ENCODE results near the gene GOLGA6L10.
"Not testable (repeated sequence)": the region's sequence is repeated elsewhere in the genome, so short reads cannot be mapped to it uniquely, and the experiment has no call there.

GOLGA6L10 gene, protein sequence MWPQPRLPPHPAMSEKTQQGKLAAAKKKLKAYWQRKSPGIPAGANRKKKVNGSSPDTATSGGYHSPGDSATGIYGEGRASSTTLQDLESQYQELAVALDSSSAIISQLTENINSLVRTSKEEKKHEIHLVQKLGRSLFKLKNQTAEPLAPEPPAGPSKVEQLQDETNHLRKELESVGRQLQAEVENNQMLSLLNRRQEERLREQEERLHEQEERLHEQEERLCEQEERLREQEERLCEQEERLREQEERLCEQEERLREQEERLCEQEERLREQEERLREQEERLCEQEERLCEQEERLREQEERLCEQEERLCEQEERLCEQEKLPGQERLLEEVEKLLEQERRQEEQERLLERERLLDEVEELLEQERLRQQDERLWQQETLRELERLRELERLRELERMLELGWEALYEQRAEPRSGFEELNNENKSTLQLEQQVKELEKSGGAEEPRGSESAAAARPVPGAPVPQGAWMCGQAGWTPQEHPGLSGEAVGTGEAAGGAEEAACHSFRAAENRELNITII

DNA sequence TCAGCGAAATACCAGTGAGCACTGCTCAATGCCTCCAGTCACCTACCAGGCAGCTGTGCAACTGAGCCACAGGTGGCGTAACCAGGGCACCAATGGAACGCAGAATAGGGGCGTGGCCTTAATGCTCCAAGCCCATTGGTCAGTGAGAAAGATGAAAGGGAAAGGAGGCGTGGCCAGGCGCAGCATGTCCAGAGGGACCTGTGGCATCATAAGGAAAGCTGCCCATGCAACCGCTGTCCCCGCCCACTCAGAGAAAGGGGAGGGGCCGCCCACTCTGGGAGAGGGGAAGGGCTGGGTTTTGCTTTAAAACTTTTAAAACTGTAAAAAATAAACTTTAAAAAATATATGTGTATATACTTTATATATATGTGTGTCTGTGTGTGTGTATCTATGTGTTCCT, at the start of gene GOLGA6L10:
TSS of gene GOLGA6L10 (minus strand) at position 101 of the 400 bp plus-strand sequence. CDS start at position 1, 100 bp downstream.
- DNase-seq = not testable (repeated sequence)

DNA sequence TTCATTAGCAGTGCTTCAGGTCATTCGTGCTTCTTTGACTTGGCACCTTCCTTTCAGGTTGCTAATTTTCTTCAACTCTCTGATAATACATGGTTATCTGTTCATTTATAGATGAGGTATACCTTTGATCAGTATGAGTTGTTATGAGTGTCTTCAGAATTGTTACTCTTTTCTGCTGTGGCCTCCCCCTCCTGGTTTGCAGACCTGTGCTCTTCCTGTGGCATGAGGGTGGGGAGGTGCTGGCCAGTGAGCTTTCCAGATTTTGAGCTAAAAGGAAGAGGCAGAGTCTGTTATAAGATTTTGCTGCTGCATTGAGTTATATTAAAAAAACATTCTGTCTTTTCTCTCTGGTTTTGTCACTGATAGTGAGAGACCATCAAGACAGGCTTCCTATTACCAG, 49.5 kb upstream of the GOLGA6L10 start:
- DNase-seq = no peak

DNA sequence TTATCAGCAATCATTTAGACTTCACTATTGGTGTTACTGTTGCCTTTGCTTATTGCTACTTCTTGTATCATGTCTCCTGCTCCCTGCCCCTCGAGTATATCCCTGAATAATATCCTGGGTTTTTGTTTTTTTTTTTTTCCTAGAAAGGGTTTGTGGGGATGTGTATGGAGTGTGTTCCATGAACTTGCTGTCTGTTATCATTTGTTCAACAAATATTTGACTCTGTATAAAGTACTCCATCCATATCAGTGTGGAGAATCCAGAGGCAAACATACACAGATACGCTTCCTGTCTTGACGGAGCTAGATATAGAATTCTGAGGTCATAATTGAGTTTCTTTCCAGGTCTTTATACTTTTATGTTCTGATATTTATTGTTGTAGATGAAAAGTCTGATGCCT, 48.5 kb upstream of the GOLGA6L10 start:
- DNase-seq = no peak

DNA sequence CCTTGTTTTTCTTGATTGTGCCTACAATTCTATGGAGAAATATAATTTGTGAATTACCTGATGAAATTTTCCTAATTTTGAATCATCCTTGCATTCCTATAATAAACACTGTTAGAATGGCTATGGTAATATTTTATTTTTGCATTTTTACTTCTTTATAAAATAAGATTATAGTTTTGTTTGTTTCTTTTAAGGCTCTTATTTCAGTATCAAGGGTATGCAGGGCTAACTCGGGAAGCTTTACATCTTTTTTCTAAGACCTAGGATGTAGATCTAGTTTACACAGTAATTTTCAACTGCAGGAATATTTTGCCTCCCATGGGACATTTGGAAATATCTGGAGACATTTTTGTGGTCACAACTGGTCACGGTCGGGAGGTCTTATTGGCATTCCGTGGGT, 46.5 kb upstream of the GOLGA6L10 start:
- DNase-seq = not testable (repeated sequence)

DNA sequence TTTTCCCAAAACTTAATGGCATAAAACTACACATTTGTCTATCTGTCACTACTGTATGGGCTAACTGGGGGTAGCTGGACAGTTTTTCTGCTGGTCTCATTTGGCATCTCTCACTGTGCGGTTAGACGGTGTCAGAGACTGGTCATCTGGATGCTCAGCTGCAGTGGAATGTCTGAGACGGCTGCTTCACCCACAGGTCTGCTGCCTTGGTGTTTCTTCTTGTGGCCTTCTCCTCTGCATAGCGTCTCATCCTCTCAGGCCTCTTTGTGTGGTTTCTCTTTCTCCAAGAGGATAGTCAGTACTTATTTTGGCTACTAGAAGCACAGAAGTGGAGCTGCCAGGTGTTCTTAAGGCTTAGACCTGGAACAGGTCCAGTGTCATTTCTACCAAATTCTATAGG, 44.4 kb upstream of the GOLGA6L10 start:
- no peak for DNase-seq

DNA sequence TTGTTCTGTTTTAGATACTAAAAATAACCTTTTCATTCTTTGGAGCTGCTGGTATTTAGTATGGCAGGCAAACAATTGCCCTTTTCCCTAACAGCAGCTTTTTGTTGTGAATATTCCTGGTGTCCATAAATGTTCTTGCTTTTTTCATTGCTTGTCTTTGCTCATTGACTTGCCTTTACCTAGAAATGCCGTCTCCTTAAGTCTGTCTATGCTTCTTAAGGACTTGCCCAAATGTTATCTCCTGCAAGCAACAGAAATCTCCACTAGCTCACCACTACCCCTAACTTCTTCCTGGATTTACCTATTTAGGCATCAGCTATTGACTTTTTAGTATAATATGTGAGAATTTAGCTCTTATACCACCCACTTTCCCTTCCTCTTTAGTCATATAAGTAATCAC, 42.8 kb upstream of the GOLGA6L10 start:
- DNase-seq = not testable (repeated sequence)

DNA sequence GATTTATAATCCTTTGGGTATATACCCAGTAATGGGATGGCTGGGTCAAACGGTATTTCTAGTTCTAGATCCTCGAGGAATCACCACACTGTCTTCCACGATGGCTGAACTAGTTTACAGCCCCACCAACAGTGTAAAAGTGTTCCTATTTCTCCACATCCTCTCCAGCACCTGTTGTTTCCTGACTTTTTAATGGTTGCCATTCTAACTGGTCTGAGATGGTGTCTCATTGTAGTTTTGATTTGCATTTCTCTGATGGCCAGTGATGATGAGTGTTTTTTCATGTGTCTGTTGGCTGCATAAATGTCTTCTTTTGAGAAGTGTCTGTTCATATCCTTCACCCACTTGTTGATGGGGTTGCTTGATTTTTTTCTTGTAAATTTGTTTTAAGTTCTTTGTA, 40.9 kb upstream of the GOLGA6L10 start:
- not testable (repeated sequence) for DNase-seq

DNA sequence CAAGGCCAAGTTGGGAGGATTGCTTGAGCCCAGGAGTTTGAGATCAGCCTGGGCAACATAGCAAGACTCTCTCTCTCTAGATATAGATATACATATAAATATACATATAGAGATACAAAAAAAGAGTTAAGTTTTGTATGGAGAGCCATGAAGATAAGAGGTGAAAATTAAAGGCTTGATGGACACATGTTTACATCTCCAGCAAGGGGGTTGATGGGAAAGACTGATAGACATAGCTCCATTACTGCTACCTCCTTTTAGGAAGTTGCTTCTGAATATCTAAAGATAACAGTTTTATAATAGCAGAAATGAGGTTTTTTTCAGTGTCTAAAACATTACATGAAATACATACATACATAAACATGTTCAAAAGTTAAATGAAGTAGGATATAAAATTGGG, 37.9 kb upstream of the GOLGA6L10 start:
- DNase-seq = not testable (repeated sequence)

DNA sequence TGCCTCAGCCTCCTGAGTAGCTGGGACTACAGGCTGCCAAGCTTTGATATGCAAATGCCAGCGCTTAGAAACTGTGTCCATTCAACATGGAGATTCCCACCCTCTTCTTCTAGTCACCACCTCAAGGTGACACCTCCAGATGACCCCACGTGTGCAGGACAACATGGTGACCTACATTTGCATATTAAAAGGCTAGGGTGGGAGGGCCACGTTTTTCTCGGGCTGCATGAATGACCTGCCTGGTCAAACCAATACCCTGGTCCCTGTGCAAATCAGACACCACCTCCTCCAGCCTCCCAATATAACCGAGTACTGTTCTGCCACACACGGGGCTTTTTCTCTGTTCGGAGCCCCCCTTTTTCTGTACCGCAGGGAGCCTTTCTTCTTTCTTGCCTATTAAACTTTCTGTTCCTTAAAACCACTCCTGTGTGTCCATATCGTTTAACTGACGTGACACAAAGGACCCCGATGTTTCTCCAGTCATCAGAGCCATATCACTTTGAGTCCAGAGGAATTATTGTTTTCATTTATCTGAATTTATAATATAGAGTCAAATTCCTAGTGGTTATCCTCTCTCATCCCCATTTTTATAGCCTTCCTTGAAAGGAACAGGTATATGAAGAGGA, 32.2 kb upstream of the GOLGA6L10 start:
- DNase-seq = not testable (repeated sequence)

DNA sequence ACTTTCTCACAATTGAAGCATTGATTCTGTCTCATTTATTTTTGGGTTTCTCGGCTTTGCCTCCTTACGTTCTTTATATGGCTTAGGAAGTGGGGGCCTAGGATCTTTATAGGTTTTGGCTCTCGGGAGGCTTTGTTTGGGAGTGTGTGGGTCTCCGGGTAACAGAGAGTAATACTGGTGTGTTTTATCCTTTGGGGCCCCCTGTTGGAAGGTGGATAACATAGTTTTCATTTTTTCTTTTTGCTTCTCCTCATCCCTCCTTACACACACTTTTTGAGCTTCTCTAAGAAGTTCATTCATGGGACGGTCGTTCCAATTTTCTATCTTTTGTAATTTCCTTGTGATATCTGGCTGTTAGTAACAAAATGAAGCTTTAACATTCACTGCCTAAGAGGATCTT, 30.3 kb upstream of the GOLGA6L10 start:
- not testable (repeated sequence) for DNase-seq

DNA sequence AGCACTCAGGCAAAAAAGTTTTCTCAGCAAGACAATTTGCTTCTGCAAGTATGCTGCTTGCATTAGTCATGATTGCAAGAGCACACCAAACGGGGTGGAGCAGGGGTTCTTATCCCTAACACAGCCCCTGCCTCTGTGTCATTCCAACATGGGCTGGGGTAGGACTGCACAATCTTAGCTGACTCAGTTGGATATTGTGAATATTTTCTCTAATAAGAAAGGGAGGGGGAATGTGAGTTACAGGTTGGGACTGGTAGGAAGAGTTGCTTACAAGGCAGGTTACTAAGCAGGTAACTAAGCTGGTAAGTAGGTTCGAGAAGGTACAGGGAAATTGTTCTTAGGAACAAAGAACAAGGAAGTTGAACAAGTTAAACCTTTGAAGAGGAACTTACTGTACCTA, 24.4 kb upstream of the GOLGA6L10 start:
- DNase-seq = not testable (repeated sequence)

DNA sequence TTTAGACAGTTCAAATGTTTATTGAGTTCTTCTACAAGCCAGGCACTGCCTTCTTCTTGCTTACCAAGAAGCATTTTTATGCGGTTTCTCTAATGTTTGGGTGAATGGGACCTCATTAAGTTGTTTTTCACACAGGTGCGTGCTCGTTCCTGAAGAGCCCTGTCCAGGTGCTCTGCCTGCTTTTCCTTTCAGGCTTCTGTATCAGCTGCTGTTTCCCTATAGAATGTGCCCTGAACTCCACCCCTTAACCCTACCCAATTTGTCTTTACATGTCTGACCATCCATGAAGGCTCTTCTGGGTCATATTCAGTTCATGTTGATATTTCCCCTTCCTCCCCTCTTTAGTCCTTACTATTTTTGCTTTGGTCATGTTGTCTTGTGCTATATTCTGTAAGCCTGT, 22.4 kb upstream of the GOLGA6L10 start:
- DNase-seq = no peak

DNA sequence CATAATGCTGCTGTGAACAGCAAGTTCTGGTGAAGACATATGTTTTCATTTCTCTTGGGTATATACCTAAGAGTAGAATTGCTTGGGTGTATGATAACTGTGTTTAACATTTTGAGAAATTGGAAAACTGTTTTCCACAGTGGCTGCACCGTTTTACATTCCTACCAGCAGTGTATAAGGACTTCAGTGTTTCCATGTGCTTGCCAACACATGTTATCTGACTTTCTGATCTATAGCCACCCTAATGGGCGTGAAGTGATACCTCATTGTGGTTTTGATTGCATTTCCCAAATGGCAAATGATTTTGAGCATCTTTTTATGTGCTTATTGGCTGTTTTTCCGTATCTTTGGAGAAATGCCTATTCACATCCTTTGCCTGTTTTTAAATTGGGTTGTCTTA, 18.5 kb upstream of the GOLGA6L10 start:
- DNase-seq = not testable (repeated sequence)

DNA sequence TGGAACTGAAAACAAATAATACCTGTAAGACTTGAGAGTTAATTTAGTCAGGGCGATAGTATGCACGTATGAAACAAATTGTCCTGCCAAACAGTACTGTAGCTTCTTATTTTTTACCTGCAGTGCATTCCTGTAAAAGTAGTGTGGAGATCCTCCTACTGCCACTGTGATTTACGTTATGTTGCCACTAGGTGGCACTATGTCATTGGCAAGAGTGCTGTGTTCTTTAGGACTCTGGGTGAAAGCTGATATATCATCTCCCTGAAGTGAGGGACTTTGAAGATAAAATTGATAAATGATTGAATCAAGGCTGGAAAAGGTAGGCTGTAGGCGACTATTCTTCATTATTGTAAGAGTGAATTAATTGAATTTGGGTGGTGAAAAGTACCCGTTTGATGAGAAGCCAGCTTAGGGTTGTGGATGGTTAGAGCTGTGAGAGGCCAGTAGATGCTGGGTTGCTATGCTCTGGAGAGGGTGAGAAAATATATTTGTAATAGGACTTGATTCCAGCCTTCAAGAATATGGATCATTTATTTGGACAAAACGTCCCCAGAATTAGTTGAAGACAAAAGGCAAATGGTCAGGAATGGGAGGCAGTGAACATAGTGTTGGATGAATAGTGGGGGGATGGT, 16.5 kb upstream of the GOLGA6L10 start:
- not testable (repeated sequence) for DNase-seq

DNA sequence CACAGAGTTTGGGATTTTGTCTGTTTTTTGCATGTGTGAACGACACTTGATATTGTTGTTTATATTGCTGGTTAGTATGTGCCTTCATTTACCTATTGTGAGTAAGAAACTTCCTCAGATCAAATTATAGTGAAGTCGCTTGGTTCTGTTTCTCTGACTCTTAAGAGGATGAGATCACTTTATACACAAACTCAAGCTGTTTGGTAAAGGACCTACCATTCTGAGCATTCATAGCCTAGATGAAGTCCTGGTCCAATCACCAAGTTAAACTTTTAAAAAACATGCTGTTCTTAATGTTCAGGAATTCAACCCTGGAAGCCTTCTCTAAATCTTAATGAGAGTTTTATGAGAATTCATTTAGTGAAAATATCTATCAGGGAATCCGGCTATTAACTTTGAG, 15.3 kb upstream of the GOLGA6L10 start:
- DNase-seq = not testable (repeated sequence)

DNA sequence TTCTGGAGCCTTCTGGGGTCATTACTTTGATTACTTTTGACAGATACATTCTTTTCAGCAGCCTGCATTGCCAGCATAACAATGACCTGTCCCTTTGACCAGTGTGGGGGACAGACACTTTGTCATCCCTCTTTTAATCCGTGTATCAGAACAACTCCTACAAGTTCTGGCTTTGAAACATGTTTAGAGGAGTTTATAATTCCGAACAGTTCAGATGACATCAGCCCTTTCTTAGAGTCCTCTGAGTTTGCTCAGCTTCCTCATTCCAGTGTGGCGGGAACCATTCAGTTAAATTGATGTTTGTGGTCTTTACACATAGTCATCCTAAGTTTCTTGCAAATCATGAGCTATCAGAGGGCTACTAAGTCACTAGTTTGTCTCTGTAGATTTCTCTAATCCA, 13.5 kb upstream of the GOLGA6L10 start:
- DNase-seq = not testable (repeated sequence)

DNA sequence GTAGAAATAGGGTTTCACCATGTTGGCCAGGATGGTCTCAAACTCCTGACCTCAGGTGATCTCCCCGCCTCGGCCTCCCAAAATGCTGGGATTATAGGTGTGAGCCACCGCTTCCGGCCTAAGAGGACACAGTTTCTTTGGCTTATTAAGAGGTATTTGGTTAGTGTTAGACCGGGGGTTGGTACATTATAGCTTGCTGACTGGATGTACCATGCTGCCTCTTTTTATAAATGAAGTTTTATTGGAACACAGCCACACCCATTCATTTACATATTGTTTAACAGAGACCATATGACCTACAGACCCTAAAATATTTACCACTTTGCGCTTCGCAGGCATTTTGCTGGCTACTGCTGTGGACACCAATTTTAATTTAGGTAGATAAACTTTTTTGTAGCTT, 11.3 kb upstream of the GOLGA6L10 start:
- DNase-seq = not testable (repeated sequence)

DNA sequence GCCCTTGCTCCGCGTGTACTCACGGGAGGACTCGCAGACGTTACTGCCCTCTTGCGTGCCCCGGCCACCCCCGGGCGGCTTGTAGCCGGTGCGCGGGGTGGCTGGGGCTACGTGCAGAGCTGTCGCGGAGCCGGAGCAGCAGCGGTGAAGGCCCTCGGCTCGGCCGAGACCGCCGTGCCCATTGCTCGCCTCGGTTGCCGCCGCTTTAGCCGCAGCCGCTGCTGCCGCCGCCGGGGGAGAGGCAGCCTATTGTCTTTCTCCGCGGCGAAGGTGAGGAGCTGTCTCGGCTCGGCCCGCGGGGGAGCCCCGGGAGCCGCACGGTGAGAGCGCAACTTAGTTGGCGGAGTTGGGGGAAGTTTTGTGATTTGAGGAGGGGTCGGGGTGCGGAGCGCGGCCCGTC, 5.8 kb upstream of the GOLGA6L10 start:
- not testable (repeated sequence) for DNase-seq

DNA sequence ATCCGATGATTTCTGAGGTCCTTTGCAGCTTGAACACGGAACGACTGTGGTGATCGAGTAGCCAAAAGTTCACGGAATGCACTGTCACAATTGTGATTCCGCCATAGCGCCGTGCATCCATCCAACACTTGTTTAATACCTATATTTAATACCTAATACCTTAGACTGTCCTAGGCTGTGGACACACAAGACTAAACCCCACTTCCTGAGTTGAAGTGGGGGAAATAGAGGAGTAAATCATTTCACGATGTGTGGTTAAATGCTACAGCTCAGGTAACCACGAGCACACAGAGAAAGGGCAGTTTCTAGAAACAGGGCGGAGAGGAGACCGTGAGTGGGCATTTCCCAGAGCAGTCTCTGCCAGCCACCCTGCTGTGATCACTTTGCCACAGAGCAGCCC, 5.3 kb upstream of the GOLGA6L10 start:
- DNase-seq = not testable (repeated sequence)

DNA sequence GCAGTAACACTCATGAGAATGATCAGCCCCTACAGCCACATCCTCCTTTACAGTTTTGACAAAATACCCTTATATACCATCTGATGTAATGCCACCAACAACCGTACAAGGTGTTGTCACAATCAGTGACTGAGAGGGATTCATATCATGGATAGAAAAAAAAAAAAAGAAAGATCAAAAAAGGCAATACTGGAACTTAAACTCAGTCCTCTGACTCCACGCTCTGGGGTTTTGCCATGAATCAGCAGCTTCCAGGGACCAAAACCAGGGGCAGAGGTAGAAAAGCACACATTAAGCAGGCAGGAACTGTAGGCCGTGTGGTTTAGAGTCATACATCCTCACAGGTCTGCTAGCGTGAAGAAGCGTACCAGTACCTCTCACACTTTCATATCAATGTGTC, 1.6 kb downstream of the GOLGA6L10 start:
- DNase-seq = not testable (repeated sequence)

DNA sequence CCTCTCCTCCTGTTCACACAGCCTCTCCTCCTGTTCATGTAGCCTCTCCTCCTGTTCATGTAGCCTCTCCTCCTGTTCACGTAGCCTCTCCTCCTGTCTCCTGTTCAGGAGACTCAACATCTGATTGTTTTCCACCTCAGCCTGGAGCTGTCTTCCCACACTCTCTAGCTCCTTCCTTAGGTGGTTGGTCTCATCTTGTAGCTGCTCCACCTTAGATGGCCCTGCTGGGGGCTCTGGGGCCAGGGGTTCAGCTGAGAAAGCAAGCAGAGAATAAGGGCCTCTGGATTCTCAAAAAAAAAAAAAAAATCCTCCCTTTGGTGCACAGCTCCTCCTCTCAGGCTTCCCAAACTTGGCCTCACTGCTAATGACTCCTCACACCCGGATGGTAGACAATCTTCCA, 4.1 kb downstream of the GOLGA6L10 start:
- DNase-seq = not testable (repeated sequence)

DNA sequence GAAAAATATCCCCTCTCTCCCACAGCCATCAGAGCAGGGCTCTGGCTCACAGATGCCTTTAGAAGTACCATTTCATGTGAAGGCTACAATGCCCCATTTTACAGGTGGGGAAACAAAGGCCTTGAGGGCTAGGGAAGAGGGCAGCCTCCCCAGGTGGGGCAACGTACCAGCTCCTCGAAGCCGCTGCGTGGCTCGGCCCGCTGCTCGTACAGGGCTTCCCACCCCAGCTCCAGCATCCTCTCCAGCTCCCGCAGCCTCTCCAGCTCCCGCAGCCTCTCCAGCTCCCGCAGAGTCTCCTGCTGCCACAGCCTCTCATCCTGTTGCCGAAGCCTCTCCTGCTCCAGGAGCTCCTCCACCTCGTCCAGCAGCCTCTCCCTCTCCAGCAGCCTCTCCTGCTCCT, 4.9 kb downstream of the GOLGA6L10 start:
- DNase-seq = not testable (repeated sequence)

DNA sequence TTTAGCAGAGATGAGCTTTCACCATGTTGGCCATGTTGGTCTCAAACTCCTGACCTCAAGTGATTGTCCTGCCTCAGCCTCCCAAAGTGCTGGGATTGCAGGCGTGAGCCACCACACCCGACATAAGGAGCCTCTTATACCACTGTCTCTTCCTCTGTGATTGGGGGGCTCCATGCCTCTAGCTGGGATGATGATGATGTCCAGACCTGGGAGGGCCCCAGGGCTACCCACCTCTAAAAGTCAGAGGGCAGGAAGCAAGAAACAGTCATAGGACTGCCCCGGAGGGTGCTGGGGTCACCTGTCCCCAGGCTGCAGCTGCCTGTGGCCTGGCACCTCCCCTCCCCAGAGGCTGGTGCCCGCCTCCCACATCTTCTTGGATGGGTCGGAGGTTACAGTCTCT, 5.4 kb downstream of the GOLGA6L10 start:
- DNase-seq = not testable (repeated sequence)
